ENCODE data around the gene KAT8. TPM values are rescaled to one million over a fixed set of nuclear protein-coding genes. Genes with fewer than 3 reads are reported as not detected.
"Not testable (repeated sequence)": the region's sequence is repeated elsewhere in the genome, so short reads cannot be mapped to it uniquely, and the experiment has no call there.

Gene KAT8
- total RNA-seq, 1 experiment from 2014 or later = 30.5 TPM

- no peak for DNase-seq (ENCODE audit: low read depth)
These were observed 33.9 kb upstream of the KAT8 start for GRCh38 chr16:31083556-31083955.

GRCh38 chr16:31083981-31084380 is 33.5 kb upstream of the KAT8 start:
- DNase-seq (ENCODE audit: low read depth) = no peak

- DNase-seq (ENCODE audit: low read depth) = peak; percentile 70
These were observed 32.7 kb upstream of the KAT8 start for GRCh38 chr16:31084584-31085302.

- no peak for DNase-seq (ENCODE audit: low read depth)
These were observed 32.1 kb upstream of the KAT8 start for GRCh38 chr16:31085411-31085810.

GRCh38 chr16:31085873-31086628 is 31.4 kb upstream of the KAT8 start:
- DNase-seq (ENCODE audit: low read depth) = peak; percentile 90

- DNase-seq (ENCODE audit: low read depth) = no peak
These were observed 30.9 kb upstream of the KAT8 start for GRCh38 chr16:31086629-31086906.

GRCh38 chr16:31087481-31087880 is 30.0 kb upstream of the KAT8 start:
- DNase-seq (ENCODE audit: low read depth) = no peak

- DNase-seq (ENCODE audit: low read depth) = no peak
These were observed 29.5 kb upstream of the KAT8 start for GRCh38 chr16:31087971-31088370.

GRCh38 chr16:31088459-31089183 is 28.8 kb upstream of the KAT8 start, which contains the start of gene PRSS53:
Gene PRSS53, minus strand, starts transcription at chr16:31088943. Its CDS starts 134 bp downstream, at chr16:31088809.
- DNase-seq (ENCODE audit: low read depth) = no peak

- no peak for DNase-seq (ENCODE audit: low read depth)
These were observed 28.3 kb upstream of the KAT8 start for GRCh38 chr16:31089199-31089598.

GRCh38 chr16:31090540-31090939 is 26.9 kb upstream of the KAT8 start:
- DNase-seq (ENCODE audit: low read depth) = no peak

- peak; percentile 60 for DNase-seq (ENCODE audit: low read depth)
These were observed 25.1 kb upstream of the KAT8 start for GRCh38 chr16:31092330-31092729.

GRCh38 chr16:31093132-31093703 is 24.2 kb upstream of the KAT8 start:
- DNase-seq (ENCODE audit: low read depth) = peak; percentile 82

- DNase-seq (ENCODE audit: low read depth) = no peak
These were observed 23.4 kb upstream of the KAT8 start for GRCh38 chr16:31094088-31094423.

- DNase-seq (ENCODE audit: low read depth) = peak; percentile 98
These were observed 22.9 kb upstream of the KAT8 start, which contains the start of gene VKORC1 for GRCh38 chr16:31094424-31095120. Gene VKORC1, minus strand, starts transcription at chr16:31094797. Its CDS starts 68 bp downstream, at chr16:31094729.

GRCh38 chr16:31099860-31100638 is 17.4 kb upstream of the KAT8 start:
- peak; percentile 61 for DNase-seq (ENCODE audit: low read depth)

GRCh38 chr16:31100876-31101641 is 16.4 kb upstream of the KAT8 start:
- DNase-seq (ENCODE audit: low read depth) = not testable (repeated sequence)

GRCh38 chr16:31105677-31106213 is 11.7 kb upstream of the KAT8 start:
- DNase-seq (ENCODE audit: low read depth) = peak; percentile 71
